H9 (cell line): ENCODE measurements around the gene GRB14. TPM values are rescaled to one million over a fixed set of nuclear protein-coding genes. Genes with fewer than 3 reads are reported as not detected.

Experiments used
- DNase-seq: peaks from one replicate; pipeline ENCODE4 v3.0.0-alpha.2; 2017
- H2AFZ ChIP-seq: one replicate; pipeline ENCODE4 v1.6.1; 2013; ENCODE audit warnings: mild to moderate bottlenecking, low read length, control low read depth, moderate library complexity
- H2AK5ac ChIP-seq: 2 replicates; pipeline ENCODE4 v1.6.1; 2013; ENCODE audit warnings: low read length, control low read depth, mixed read lengths; ENCODE audit not compliant: insufficient read length
- H2BK120ac ChIP-seq: one replicate; pipeline ENCODE4 v1.6.1; 2013; ENCODE audit warnings: low read depth, mild to moderate bottlenecking, low read length, control low read depth, inconsistent platforms; ENCODE audit not compliant: poor library complexity, severe bottlenecking
- H2BK12ac ChIP-seq: 2 replicates; pipeline ENCODE4 v1.6.1; 2013; ENCODE audit warnings: low read length, control low read depth, mixed read lengths, low read depth; ENCODE audit not compliant: insufficient read length
- H2BK15ac ChIP-seq: 2 replicates; pipeline ENCODE4 v1.6.1; 2013; ENCODE audit warnings: low read depth, low read length, control low read depth
- H2BK20ac ChIP-seq: one replicate; pipeline ENCODE4 v1.6.1; 2013; ENCODE audit warnings: low read depth, mild to moderate bottlenecking, low read length, control low read depth, inconsistent platforms; ENCODE audit not compliant: poor library complexity, severe bottlenecking
- H2BK5ac ChIP-seq: 2 replicates; pipeline ENCODE4 v1.6.1; 2013; ENCODE audit warnings: low read length, control low read depth, mixed read lengths; ENCODE audit not compliant: insufficient read length
- H3K14ac ChIP-seq: 2 replicates; pipeline ENCODE4 v1.6.1; 2013; ENCODE audit warnings: low read length, control low read depth; ENCODE audit not compliant: insufficient read depth
- H3K18ac ChIP-seq: 2 replicates; pipeline ENCODE4 v1.6.1; 2013; ENCODE audit warnings: low read depth, mild to moderate bottlenecking, mixed read lengths, low read length, control low read depth; ENCODE audit not compliant: insufficient read length
- H3K23ac ChIP-seq: 2 replicates; pipeline ENCODE4 v1.6.1; 2013; ENCODE audit warnings: low read length, control low read depth, mixed read lengths, low read depth; ENCODE audit not compliant: insufficient read length
- H3K23me2 ChIP-seq: 2 replicates; pipeline ENCODE4 v1.6.1; 2013; ENCODE audit warnings: low read depth, mild to moderate bottlenecking, mixed read lengths, low read length, control low read depth; ENCODE audit not compliant: insufficient read length, poor library complexity, severe bottlenecking
- H3K27ac ChIP-seq: 2 replicates; pipeline ENCODE4 v1.5.1; 2013; ENCODE audit warnings: low read length, control low read depth, mixed read lengths, low read depth; ENCODE audit not compliant: insufficient read length
- H3K27me3 ChIP-seq: 2 replicates; pipeline ENCODE4 v1.6.1; 2013; ENCODE audit warnings: low read length, control low read depth, inconsistent platforms; ENCODE audit not compliant: insufficient read depth
- H3K4ac ChIP-seq: 2 replicates; pipeline ENCODE4 v1.6.1; 2013; ENCODE audit warnings: low read depth, mild to moderate bottlenecking, control low read depth, inconsistent platforms, low read length, moderate library complexity
- H3K4me1 ChIP-seq: 2 replicates; pipeline ENCODE4 v1.6.1; 2013; ENCODE audit warnings: low read length, control low read depth, inconsistent platforms; ENCODE audit not compliant: insufficient read depth
- H3K4me2 ChIP-seq: 2 replicates; pipeline ENCODE4 v1.6.1; 2013; ENCODE audit warnings: low read length, control low read depth, mixed read lengths; ENCODE audit not compliant: insufficient read length, insufficient read depth
- H3K56ac ChIP-seq: 2 replicates; pipeline ENCODE4 v1.6.1; 2013; ENCODE audit warnings: low read depth, mild to moderate bottlenecking, mixed read lengths, low read length, control low read depth; ENCODE audit not compliant: insufficient read length
- H3K79me1 ChIP-seq: 2 replicates; pipeline ENCODE4 v1.6.1; 2013; ENCODE audit warnings: low read depth, mild to moderate bottlenecking, moderate library complexity, low read length, control low read depth, inconsistent platforms; ENCODE audit not compliant: insufficient read depth, poor library complexity, severe bottlenecking
- H3K79me2 ChIP-seq: 2 replicates; pipeline ENCODE4 v1.6.1; 2013; ENCODE audit warnings: low read length, control low read depth, inconsistent platforms; ENCODE audit not compliant: insufficient read depth
- H3K9ac ChIP-seq: 2 replicates; pipeline ENCODE4 v1.6.1; 2013; ENCODE audit warnings: low read length, control low read depth, mixed read lengths; ENCODE audit not compliant: insufficient read length; ENCODE audit errors: extremely low read depth
- H3K9me3 ChIP-seq: one replicate; pipeline ENCODE4 v1.6.1; 2013; ENCODE audit warnings: low read depth, low read length, inconsistent platforms; ENCODE audit not compliant: control insufficient read depth
- H3T11ph ChIP-seq: one replicate; pipeline ENCODE4 v1.6.1; 2013; ENCODE audit warnings: mild to moderate bottlenecking, low read length, control low read depth, inconsistent platforms
- H4K20me1 ChIP-seq: one replicate; pipeline ENCODE4 v1.6.1; 2013; ENCODE audit not compliant: control insufficient read depth, insufficient read length, insufficient read depth
- H4K5ac ChIP-seq: 2 replicates; pipeline ENCODE4 v1.6.1; 2013; ENCODE audit warnings: low read depth, mild to moderate bottlenecking, mixed read lengths, low read length, control low read depth; ENCODE audit not compliant: insufficient read length
- H4K8ac ChIP-seq: replicated peaks from 2 replicates; pipeline ENCODE4 v1.6.1; 2013; ENCODE audit warnings: low read length, control low read depth, mixed read lengths, low read depth; ENCODE audit not compliant: insufficient read length
- H4K91ac ChIP-seq: 2 replicates; pipeline ENCODE4 v1.6.1; 2013; ENCODE audit warnings: low read depth, mild to moderate bottlenecking, moderate library complexity, mixed read lengths, low read length, control low read depth; ENCODE audit not compliant: insufficient read length
- H3K27ac Mint-ChIP-seq, 3 experiments: 2 replicates in 2 of 3; 3 replicates in 1 of 3; pipeline ENCODE4 v1.8.0; 2020 to 2021; ENCODE audit warnings: mixed read lengths in 3 of 3, mild to moderate bottlenecking in 1 of 3, moderate library complexity in 1 of 3
- H3K27me3 Mint-ChIP-seq: 2 replicates; pipeline ENCODE4 v1.8.0; 2021; ENCODE audit warnings: low read depth, mild to moderate bottlenecking, moderate library complexity, mixed read lengths
- H3K36me3 Mint-ChIP-seq, 3 experiments: 2 replicates in 2 of 3; 3 replicates in 1 of 3; pipeline ENCODE4 v1.8.0; 2020 to 2021; ENCODE audit warnings: low read depth in 3 of 3, mixed read lengths in 3 of 3; ENCODE audit not compliant: insufficient read depth in 1 of 3
- H3K4me1 Mint-ChIP-seq, 2 experiments: 2 replicates each; pipeline ENCODE4 v1.8.0; 2020; ENCODE audit warnings: mixed read lengths in 2 of 2
- H3K4me3 Mint-ChIP-seq, 2 experiments: 2 replicates in 1 of 2; 3 replicates in 1 of 2; pipeline ENCODE4 v1.8.0; 2020 to 2021; ENCODE audit warnings: mild to moderate bottlenecking in 2 of 2, mixed read lengths in 2 of 2, moderate library complexity in 1 of 2
- H3K9me3 Mint-ChIP-seq, 2 experiments: 2 replicates in 1 of 2; 3 replicates in 1 of 2; pipeline ENCODE4 v1.8.0; 2020; ENCODE audit warnings: mild to moderate bottlenecking in 2 of 2, mixed read lengths in 2 of 2, moderate library complexity in 1 of 2
- WGBS: extraction: QIAGEN DNeasy Blood & Tissue Kit; methylation state at CpG from one replicate; pipeline ENCODE4 v1.1.7; 2013; ENCODE audit warnings: missing lambda C conversion rate, low lambda C conversion rate, mixed read lengths; ENCODE audit not compliant: insufficient read length; ENCODE audit errors: extremely low coverage; 5-methylcytosine and 5-hydroxymethylcytosine counted together
- total RNA-seq: library from RNA; stranded (reverse); gene quantifications from 2 replicates; pipeline ENCODE4 v1.2.1, GENCODE V29; 2021
- TF ChIP-seq, protein P1 (sequence below): fragments of 200-600 bp; sonication (generic); conservative IDR thresholded peaks from 3 replicates; pipeline ENCODE4 v1.8.0; 2021; ENCODE audit warnings: antibody characterized with exemption, mild to moderate bottlenecking

GRB14 gene
- total RNA-seq, 1 experiment from 2014 or later: 7.6 TPM

DNA sequence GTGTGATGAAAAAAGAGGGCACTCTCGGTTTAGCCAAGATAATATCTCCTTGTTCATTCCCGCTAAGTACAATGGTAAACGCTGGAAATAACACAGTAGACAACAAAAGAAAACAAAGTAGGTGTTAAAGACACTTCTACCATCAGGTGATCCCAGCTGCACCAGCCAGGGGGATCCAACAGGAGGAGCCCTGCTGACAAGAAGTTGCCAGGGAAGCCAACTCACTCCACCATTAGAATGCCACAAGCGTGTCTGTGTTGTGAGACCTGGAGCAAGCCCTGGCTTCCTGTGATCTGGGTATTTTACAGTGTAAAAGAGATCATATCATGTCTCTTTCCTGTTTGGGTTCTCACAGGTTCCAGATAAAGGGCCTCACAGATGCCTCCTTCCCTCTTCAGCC lies 117.0 kb downstream of the GRB14 start:
- Mint-ChIP-seq H3K4me1 (peaks cover 3 to 4% of the 10 kb centered on the region in 2 experiments), H3K27me3 (no peaks in the 10 kb centered on the region), H3K9me3 (no peaks in the 10 kb centered on the region), H3K4me3 (no peak overlapping the region), H3K27ac (no peak overlapping the region), H3K36me3 (no peaks in the 10 kb centered on the region)
- no peaks in the 10 kb centered on the region for H3K23me2 ChIP-seq
- no peak overlapping the region for H3K27ac ChIP-seq
- H3K14ac ChIP-seq: no peak overlapping the region
- no peaks in the 10 kb centered on the region for H3K27me3 ChIP-seq
- no peak overlapping the region for H3K4ac ChIP-seq
- TF ChIP-seq, protein P1, sequence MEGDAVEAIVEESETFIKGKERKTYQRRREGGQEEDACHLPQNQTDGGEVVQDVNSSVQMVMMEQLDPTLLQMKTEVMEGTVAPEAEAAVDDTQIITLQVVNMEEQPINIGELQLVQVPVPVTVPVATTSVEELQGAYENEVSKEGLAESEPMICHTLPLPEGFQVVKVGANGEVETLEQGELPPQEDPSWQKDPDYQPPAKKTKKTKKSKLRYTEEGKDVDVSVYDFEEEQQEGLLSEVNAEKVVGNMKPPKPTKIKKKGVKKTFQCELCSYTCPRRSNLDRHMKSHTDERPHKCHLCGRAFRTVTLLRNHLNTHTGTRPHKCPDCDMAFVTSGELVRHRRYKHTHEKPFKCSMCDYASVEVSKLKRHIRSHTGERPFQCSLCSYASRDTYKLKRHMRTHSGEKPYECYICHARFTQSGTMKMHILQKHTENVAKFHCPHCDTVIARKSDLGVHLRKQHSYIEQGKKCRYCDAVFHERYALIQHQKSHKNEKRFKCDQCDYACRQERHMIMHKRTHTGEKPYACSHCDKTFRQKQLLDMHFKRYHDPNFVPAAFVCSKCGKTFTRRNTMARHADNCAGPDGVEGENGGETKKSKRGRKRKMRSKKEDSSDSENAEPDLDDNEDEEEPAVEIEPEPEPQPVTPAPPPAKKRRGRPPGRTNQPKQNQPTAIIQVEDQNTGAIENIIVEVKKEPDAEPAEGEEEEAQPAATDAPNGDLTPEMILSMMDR: peak; percentile 75
- peak; percentile 72 for DNase-seq
- no peaks in the 10 kb centered on the region for H3K79me1 ChIP-seq
- no peak overlapping the region for H2BK5ac ChIP-seq
- H3K18ac ChIP-seq: no peak overlapping the region
- H4K5ac ChIP-seq: no peak overlapping the region
- H3K4me1 ChIP-seq: no peaks in the 10 kb centered on the region
- H2AFZ ChIP-seq: no peak overlapping the region
- H2BK120ac ChIP-seq: no peak overlapping the region
- no peak overlapping the region for H3K9ac ChIP-seq
- no peak overlapping the region for H2AK5ac ChIP-seq
- H3K23ac ChIP-seq: no peak overlapping the region
- no peak overlapping the region for H2BK20ac ChIP-seq
- no peak overlapping the region for H2BK12ac ChIP-seq
- no peak overlapping the region for H2BK15ac ChIP-seq
- no peak overlapping the region for H3K4me2 ChIP-seq
- H4K8ac ChIP-seq: no peak overlapping the region
- WGBS: no CpG with 5 or more reads among the region's 4 CpGs
- H3T11ph ChIP-seq: no peak overlapping the region
- no peak overlapping the region for H4K91ac ChIP-seq
- no peaks in the 10 kb centered on the region for H3K9me3 ChIP-seq
- H4K20me1 ChIP-seq: no peaks in the 10 kb centered on the region
- no peaks in the 10 kb centered on the region for H3K79me2 ChIP-seq
- H3K56ac ChIP-seq: no peak overlapping the region
